Central memory CD4-positive, alpha-beta T cell (primary cell): Measurements from ENCODE around the gene ARID4B.
A peak's percentile ranks its signal among the peaks of the same experiment; 100 is the strongest.
"Not testable (repeated sequence)": the region's sequence is repeated elsewhere in the genome, so short reads cannot be mapped to it uniquely, and the experiment has no call there.

Experiments used
- DNase-seq: peaks from one replicate; pipeline ENCODE4 v3.0.0; 2022

ARID4B gene

GRCh38 chr1:235221653-235222375 is 106.2 kb downstream of the ARID4B start:
- DNase-seq = no peak

- no peak for DNase-seq
These were observed 112.5 kb downstream of the ARID4B start for GRCh38 chr1:235215453-235215852.

- not testable (repeated sequence) for DNase-seq
These were observed 113.0 kb downstream of the ARID4B start for GRCh38 chr1:235214962-235215361.

DNA sequence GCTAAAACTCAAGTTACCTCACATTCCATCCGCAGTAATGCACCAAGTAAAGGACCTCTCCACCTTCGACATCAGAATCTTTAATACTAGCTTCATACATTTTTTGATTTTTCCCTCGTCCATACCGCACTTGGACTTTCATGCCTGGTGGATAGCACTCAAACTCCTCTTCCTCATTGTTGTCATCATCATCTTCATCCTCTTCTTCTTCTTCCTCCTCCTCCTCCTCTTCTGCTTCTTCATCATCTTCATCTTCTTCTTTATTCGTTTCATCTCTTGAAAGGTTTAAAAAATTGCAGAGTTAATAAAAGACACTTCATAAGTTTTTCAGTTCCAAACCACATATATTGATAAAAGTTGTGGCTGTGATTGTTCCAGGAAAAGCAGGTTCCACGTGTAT is 114.2 kb downstream of the ARID4B start:
- no peak for DNase-seq

DNA sequence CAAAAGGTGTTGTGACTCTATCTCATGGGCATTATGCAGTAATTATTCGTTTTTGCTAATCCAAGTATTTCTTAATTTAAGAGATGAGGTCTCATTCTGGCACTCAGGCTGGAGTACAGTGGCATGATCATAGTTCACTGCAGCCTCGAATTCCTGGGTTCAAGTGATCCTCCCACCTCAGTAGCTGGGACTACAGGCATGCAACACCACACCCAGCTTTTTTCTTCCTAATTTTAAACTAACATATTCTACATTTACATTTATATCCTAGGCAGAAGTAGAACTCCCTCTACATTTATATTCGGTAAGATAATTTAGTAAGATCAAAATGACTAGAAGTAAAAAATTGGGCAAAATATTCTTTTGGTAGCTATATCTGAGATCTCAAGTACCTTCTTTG is 116.5 kb downstream of the ARID4B start:
- no peak for DNase-seq

DNA sequence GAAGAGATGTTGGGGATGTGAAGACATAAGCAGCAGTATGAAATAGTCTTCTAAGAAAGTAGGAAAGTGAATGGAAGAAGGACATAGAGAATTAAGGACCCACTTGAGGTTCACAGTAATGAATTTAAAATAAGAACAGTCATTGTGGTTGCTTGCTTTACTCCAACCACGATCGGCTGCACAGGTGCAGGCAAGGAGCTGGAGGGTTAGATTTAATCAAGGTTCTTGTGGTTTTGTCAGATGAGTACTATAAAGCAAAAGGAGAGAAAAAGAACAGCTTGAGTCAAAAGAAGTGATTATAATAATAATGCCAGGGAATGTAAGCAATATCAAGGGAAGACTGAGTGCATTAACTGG is 120.8 kb downstream of the ARID4B start:
- DNase-seq = peak; percentile 63

- DNase-seq = no peak
These were observed 121.3 kb downstream of the ARID4B start for GRCh38 chr1:235206533-235207208.

- DNase-seq = no peak
These were observed 122.3 kb downstream of the ARID4B start for GRCh38 chr1:235205687-235206086.

- DNase-seq = no peak
These were observed 124.6 kb downstream of the ARID4B start for GRCh38 chr1:235203428-235203827.

GRCh38 chr1:235202447-235202846 is 125.5 kb downstream of the ARID4B start:
- not testable (repeated sequence) for DNase-seq

- no peak for DNase-seq
These were observed 128.5 kb downstream of the ARID4B start for GRCh38 chr1:235199441-235199840.

- no peak for DNase-seq
These were observed 137.5 kb downstream of the ARID4B start for GRCh38 chr1:235190431-235190830.

DNA sequence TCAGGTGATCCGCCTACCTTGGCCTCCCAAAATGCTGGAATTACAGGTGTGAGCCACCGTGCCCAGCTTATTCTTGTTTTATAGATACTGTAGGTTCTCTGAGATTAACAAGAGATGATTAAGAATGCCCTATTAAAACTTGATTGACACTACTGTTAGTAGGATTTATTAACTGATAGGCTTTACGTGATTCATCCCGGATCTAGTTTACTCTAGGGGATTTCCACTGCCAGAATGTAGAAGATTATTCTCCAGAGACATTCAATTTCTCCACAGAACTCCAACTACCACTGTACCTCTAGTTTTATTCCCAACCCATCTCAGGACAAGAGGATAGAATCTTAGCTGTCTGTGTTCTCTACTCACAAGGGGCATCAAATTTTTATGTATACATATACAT is 140.7 kb downstream of the ARID4B start:
- no peak for DNase-seq

- no peak for DNase-seq
These were observed 146.3 kb downstream of the ARID4B start for GRCh38 chr1:235181561-235182245.

GRCh38 chr1:235180916-235181460 is 147.0 kb downstream of the ARID4B start:
- DNase-seq = no peak

DNA sequence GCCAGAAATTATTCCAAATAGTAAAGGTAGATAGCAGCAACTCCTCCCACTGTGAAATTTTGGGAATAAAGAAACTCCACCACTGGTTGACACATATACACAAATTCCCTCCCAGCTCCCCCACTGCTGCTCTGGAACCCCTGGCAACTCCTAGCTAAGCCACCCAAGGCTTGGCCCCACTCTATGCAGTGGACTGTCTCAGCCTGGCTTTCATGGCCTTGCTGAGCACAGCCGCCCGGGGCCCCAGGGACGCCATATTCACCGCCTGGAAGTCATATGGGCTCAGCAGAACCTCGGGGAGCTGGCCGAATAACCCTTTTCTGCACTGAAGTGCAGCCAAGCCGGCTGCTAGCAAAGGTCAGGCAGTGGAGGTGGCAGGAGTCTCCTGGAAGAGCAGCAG is 151.5 kb downstream of the ARID4B start:
- DNase-seq = no peak

GRCh38 chr1:235169986-235170385 is 158.0 kb downstream of the ARID4B start:
- DNase-seq = no peak

GRCh38 chr1:235168375-235168774 is 159.6 kb downstream of the ARID4B start:
- no peak for DNase-seq

DNA sequence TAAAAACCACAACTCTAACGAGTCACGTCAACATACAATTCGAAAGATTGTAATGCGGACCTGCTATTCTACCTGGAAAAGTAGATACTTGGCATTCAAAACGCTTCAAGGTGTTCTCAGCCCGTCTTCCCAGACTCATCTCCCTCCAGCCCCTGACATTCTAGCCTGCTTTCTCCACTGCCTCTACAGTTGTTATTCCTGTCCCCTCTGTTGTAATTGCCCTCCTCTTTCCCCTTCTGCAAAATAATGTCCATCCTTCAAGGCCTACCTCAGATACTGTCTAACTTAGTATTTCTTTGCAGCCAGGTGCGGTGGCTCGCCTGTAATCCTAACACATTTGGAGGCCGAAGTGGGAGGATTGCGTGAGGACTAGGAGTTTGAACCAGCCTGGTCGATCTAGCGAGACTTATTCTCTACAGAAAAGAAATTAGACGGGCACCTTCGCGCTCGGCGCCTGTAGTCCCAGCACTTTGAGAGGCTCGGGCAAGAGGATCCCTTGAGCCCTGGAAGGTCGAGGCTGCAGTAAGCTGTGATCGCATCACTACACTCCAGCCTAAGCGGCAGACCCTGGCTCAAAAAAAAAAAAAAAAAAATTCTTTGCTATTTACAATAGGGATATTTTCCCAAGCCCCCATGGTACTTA is 166.2 kb downstream of the ARID4B start:
- DNase-seq = no peak

GRCh38 chr1:235160957-235161684 is 166.9 kb downstream of the ARID4B start, which contains the start of gene RBM34:
TSS of gene RBM34 (minus strand) at chr1:235161250. CDS start at chr1:235161226, 24 bp downstream.
- peak; percentile 88 for DNase-seq

GRCh38 chr1:235160383-235160956 is 167.5 kb downstream of the ARID4B start:
- DNase-seq = no peak

DNA sequence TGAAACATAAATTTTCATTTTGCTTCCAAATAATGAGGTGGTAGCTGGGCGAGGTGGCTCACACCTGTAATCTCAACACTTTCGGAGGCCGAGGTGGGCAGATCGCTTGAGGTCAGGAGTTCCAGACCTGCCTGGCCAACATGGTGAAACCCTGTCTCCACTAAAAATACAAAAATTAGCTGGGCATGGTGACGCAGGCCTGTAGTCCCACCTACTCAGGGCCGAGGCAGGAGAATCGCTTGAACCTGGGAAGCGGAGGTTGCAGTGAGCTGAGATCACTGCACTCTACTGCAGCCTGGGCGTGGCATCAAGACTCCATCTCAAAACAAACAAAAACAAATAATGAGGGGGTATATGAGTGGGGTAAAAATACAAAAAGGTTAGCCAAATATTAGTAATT is 168.0 kb downstream of the ARID4B start:
- not testable (repeated sequence) for DNase-seq
